ENCODE results near the gene HRK. TPM values are rescaled to one million over a fixed set of nuclear protein-coding genes. Genes with fewer than 3 reads are reported as not detected.

HRK gene
- total RNA-seq, 2 experiments from 2014 or later, result not detected

- CTCF ChIA-PET, result interaction anchor here (1.0 kb wide), 1 partner anchor 71 kb away, joined by 3 read pairs; no protein-coding TSS in a partner anchor
- Mint-ChIP-seq H3K4me3 (no peak overlapping the region), H3K4me1 (no peaks in the 10 kb centered on the region), H3K27me3 (peaks cover 27% of the 10 kb centered on the region), H3K27ac (no peak overlapping the region), H3K9me3 (peaks cover 3% of the 10 kb centered on the region), H3K36me3 (ENCODE audit: low read depth) (no peaks in the 10 kb centered on the region)
- no peak for DNase-seq
- POLR2A ChIA-PET, result no interaction called here
Measured at GRCh38 chr12:116892349-116893140, 11.3 kb upstream of the HRK start.

DNA sequence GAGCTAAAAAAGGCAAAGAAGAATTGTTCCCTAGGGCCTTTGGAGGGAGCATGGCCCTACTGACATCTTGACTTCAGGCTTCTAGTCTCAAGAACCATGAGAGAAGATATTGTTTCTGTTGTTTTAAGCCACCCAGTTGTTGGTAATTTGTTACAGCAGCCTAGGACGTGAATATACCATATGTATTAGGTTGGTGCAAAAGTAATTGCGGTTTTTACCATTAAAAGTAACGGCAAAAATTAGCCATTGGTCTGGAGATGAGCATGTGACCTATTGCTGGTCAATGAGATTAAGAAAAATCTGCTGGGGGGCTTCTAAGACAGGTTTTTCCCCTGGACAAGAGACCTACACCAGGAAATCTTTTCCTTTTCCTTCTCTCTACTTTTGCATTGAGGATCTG is 9.8 kb upstream of the HRK start:
- Mint-ChIP-seq H3K4me3 (no peak overlapping the region), H3K27ac (no peak overlapping the region), H3K27me3 (peaks cover 32% of the 10 kb centered on the region), H3K36me3 (ENCODE audit: low read depth) (no peaks in the 10 kb centered on the region), H3K9me3 (peaks cover 3% of the 10 kb centered on the region), H3K4me1 (no peaks in the 10 kb centered on the region)
- no peak for DNase-seq
- CTCF ChIA-PET, result no interaction called here
- POLR2A ChIA-PET, result no interaction called here

DNA sequence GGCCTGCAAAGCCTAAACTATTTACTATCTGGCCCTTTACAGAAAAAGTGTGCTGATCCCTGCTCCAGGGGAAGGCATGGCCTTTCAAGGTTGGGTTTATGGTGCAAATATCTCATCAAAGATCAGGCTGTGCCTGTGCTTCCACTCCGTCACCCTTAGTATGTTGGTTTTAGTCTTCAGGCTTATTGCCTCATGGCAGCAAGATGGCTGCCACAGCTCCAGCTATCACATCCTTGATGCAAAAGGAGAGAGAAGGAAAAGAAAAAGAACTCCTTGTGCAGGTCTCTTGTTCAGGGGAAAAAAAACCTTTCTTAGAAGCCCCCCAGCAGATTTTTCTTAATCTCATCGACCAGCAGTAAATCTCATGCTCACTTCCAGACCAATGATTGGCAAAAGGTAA is 9.1 kb upstream of the HRK start:
- POLR2A ChIA-PET, result no interaction called here
- no peaks in the 10 kb centered on the region for H3K36me3 Mint-ChIP-seq (ENCODE audit: low read depth)

GRCh38 chr12:116887897-116888296 is 6.7 kb upstream of the HRK start:
- peaks cover 43% of the 10 kb centered on the region for H3K27me3 Mint-ChIP-seq
- no peak overlapping the region for H3K27ac Mint-ChIP-seq
- ChIA-PET CTCF (no interaction called here), POLR2A (no interaction called here)
- H3K9me3 Mint-ChIP-seq, result peaks cover 3% of the 10 kb centered on the region
- no peaks in the 10 kb centered on the region for H3K36me3 Mint-ChIP-seq (ENCODE audit: low read depth)
- no peaks in the 10 kb centered on the region for H3K4me1 Mint-ChIP-seq
- H3K4me3 Mint-ChIP-seq, result no peak overlapping the region
- DNase-seq, result no peak

More for the DNA sequence above, 9.1 kb upstream of the HRK start:
- CTCF ChIA-PET, result no interaction called here
- Mint-ChIP-seq H3K27me3 (peaks cover 32% of the 10 kb centered on the region), H3K27ac (no peak overlapping the region), H3K9me3 (peaks cover 3% of the 10 kb centered on the region), H3K4me3 (no peak overlapping the region), H3K4me1 (no peaks in the 10 kb centered on the region)
- no peak for DNase-seq

DNA sequence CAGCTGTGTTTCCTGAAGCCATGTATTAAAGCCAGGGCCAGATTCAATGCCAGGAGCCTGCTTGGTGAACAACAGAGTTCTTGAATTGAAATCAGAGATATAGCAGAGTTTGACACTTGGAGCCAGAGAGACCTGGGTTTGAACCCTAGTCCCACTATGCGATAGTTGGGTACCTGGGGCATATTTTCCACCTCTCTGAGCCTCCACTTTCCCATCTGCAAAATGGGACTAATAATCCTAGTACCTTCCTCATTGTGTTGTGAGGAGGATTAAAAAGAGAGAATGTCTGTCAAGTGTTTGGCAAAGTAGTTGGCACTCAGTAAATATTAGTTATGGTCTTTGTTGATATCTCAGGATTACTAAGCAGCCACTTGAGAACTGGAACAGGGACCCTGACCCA is 6.0 kb upstream of the HRK start:
- H3K27ac Mint-ChIP-seq, result no peak overlapping the region
- H3K27me3 Mint-ChIP-seq, result peaks cover 45% of the 10 kb centered on the region
- CTCF ChIA-PET, result no interaction called here

GRCh38 chr12:116885491-116885890 is 4.2 kb upstream of the HRK start:
- peaks cover 14% of the 10 kb centered on the region for H3K4me1 Mint-ChIP-seq
- H3K4me3 Mint-ChIP-seq, result no peak overlapping the region
- DNase-seq, result no peak
- no peaks in the 10 kb centered on the region for H3K9me3 Mint-ChIP-seq
- H3K36me3 Mint-ChIP-seq (ENCODE audit: low read depth), result no peaks in the 10 kb centered on the region
- ChIA-PET CTCF (interaction anchor here (0.6 kb wide), 1 partner anchor 150 kb away, joined by 3 read pairs; no protein-coding TSS in a partner anchor), POLR2A (no interaction called here)
- no peak overlapping the region for H3K27ac Mint-ChIP-seq
- H3K27me3 Mint-ChIP-seq, result peaks cover 50% of the 10 kb centered on the region

More for the DNA sequence above, 6.0 kb upstream of the HRK start:
- H3K9me3 Mint-ChIP-seq, result peaks cover 3% of the 10 kb centered on the region
- no peak for DNase-seq
- H3K4me3 Mint-ChIP-seq, result no peak overlapping the region
- POLR2A ChIA-PET, result no interaction called here
- peaks cover 5% of the 10 kb centered on the region for H3K4me1 Mint-ChIP-seq
- H3K36me3 Mint-ChIP-seq (ENCODE audit: low read depth), result no peaks in the 10 kb centered on the region

DNA sequence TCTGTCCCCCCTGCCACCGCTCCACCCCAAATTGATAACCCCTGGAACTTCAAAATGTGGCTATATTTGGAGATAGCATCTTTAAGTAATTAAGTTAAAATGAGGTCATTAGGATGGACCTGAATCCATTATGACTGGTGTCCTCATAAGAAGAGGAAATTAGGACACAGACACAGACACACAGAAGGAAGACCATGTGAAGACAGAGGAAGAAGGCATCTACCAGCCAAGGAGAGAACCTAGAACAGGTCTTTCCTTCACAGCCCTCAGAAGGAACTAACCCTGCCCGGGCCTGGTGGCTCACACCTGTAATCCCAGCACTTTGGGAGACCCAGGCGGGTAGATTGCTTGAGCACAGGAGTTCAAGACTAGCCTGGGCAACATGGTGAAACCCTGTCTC is 3.6 kb upstream of the HRK start:
- ChIA-PET CTCF (interaction anchor here (0.6 kb wide), 1 partner anchor 151 kb away, joined by 3 read pairs; no protein-coding TSS in a partner anchor), POLR2A (no interaction called here)
- H3K4me1 Mint-ChIP-seq, result peaks cover 20% of the 10 kb centered on the region
- DNase-seq, result no peak
- no peak overlapping the region for H3K4me3 Mint-ChIP-seq
- peaks cover 57% of the 10 kb centered on the region for H3K27me3 Mint-ChIP-seq
- no peaks in the 10 kb centered on the region for H3K36me3 Mint-ChIP-seq (ENCODE audit: low read depth)
- H3K27ac Mint-ChIP-seq, result no peak overlapping the region
- H3K9me3 Mint-ChIP-seq, result no peaks in the 10 kb centered on the region

- Mint-ChIP-seq H3K27ac (no peak overlapping the region), H3K9me3 (no peaks in the 10 kb centered on the region), H3K36me3 (ENCODE audit: low read depth) (peaks cover 2% of the 10 kb centered on the region), H3K4me3 (no peak overlapping the region), H3K4me1 (peaks cover 35% of the 10 kb centered on the region), H3K27me3 (peaks cover 70% of the 10 kb centered on the region)
- DNase-seq, result no peak
- ChIA-PET CTCF (interaction anchor here (0.5 to 1.1 kb wide), 3 partner anchors 16 to 31 kb away, joined by 3 to 4 read pairs (median 3); no protein-coding TSS in a partner anchor), POLR2A (no interaction called here)
Measured at GRCh38 chr12:116882742-116883141, 1.5 kb upstream of the HRK start.

DNA sequence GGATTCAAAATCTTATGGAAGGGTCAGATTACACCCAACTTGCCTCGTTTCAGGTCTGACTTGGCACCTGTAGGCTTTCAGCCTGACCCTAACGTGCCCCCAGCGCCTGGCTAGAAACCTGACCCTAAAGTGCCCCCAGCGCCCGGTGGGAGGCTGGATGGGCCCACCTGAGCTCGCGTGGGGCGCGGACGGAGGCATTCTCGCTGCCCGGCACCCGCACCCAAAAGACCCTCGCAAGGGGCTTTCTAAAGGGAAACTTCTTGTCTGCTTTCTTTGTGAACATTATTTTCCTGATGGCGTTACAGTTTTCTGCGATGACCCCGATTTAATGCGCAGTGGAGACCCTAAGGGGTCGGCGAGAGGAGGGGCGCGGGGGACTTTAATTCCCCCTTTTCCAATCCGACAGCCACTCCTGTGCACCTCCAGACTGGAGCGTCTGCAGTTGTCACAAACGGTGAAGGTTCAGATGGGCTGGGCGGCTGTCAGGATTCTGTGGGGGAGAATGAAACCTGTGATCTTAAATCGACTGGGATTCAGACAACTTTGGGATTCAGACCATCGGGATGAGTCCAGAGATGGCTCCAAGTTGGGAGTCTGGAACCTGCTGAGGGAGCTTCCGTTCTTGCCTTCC is 751 bp upstream of the HRK start:
- ChIA-PET POLR2A (no interaction called here), CTCF (interaction anchor here (0.5 to 1.1 kb wide), 3 partner anchors 15 to 23 kb away, joined by 3 read pairs; no protein-coding TSS in a partner anchor)

GRCh38 chr12:116880817-116881324 is 370 bp downstream of the HRK start:
- Mint-ChIP-seq H3K27me3 (peaks cover 78% of the 10 kb centered on the region), H3K27ac (peak overlapping the region; percentile 68), H3K36me3 (ENCODE audit: low read depth) (peaks cover 2% of the 10 kb centered on the region), H3K4me3 (peak overlapping the region; percentile 78), H3K9me3 (no peaks in the 10 kb centered on the region), H3K4me1 (peaks cover 35% of the 10 kb centered on the region)
- DNase-seq, result peak; percentile 31
- ChIA-PET POLR2A (no interaction called here), CTCF (interaction anchor here (0.9 to 1.9 kb wide), 3 partner anchors 11 to 24 kb away, joined by 3 to 7 read pairs (median 3); no protein-coding TSS in a partner anchor)

More for the DNA sequence above, 751 bp upstream of the HRK start:
- H3K4me1 Mint-ChIP-seq, result peaks cover 35% of the 10 kb centered on the region
- H3K9me3 Mint-ChIP-seq, result no peaks in the 10 kb centered on the region
- peak overlapping the region; percentile 38 for H3K4me3 Mint-ChIP-seq
- H3K27ac Mint-ChIP-seq, result no peak overlapping the region
- H3K36me3 Mint-ChIP-seq (ENCODE audit: low read depth), result peaks cover 2% of the 10 kb centered on the region
- DNase-seq, result no peak
- H3K27me3 Mint-ChIP-seq, result peaks cover 70% of the 10 kb centered on the region

- Mint-ChIP-seq H3K9me3 (no peaks in the 10 kb centered on the region), H3K36me3 (ENCODE audit: low read depth) (peaks cover 2% of the 10 kb centered on the region), H3K27ac (peak overlapping the region; percentile 68), H3K27me3 (peaks cover 82% of the 10 kb centered on the region), H3K4me3 (peak overlapping the region; percentile 78), H3K4me1 (peaks cover 35% of the 10 kb centered on the region)
- ChIA-PET POLR2A (no interaction called here), CTCF (interaction anchor here (0.9 to 1.9 kb wide), 3 partner anchors 11 to 16 kb away, joined by 3 to 7 read pairs (median 3); no protein-coding TSS in a partner anchor)
- no peak for DNase-seq
Measured at GRCh38 chr12:116880213-116880816, 926 bp downstream of the HRK start.

- Mint-ChIP-seq H3K9me3 (peaks cover 2% of the 10 kb centered on the region), H3K27ac (no peak overlapping the region), H3K36me3 (ENCODE audit: low read depth) (peaks cover 2% of the 10 kb centered on the region), H3K4me3 (peak overlapping the region; percentile 78), H3K4me1 (peaks cover 35% of the 10 kb centered on the region), H3K27me3 (peaks cover 84% of the 10 kb centered on the region)
- DNase-seq, result no peak
- ChIA-PET POLR2A (no interaction called here), CTCF (interaction anchor here (0.9 to 1.9 kb wide), 2 partner anchors 10 to 16 kb away, joined by 3 to 7 read pairs; no protein-coding TSS in a partner anchor)
Measured at GRCh38 chr12:116879509-116880212, 1.6 kb downstream of the HRK start.
